ENCODE measurements around the gene GGA3.
"Not testable (repeated sequence)": the region's sequence is repeated elsewhere in the genome, so short reads cannot be mapped to it uniquely, and the experiment has no call there.

GGA3 gene

DNA sequence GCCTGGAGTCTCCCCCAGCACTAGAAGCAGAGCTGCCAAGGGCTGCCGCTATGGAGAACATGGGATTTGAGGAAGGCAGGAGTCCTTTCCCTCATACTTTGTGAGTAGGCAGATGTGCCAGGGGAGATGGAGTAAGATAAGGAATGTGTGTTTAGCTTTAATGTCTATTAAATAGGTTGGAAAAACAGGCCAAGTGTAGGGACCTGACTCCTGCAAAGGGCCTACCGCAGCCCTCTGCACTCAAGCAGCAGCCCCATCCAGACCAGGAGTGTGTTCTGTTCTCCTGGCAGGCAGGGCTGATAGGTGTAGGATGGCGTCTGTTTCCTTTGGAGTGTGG lies 11.4 kb upstream of the GGA3 start:
- DNase-seq (ENCODE audit: insufficient read length, low spot score), result no peak
- no peak for FAIRE-seq

DNA sequence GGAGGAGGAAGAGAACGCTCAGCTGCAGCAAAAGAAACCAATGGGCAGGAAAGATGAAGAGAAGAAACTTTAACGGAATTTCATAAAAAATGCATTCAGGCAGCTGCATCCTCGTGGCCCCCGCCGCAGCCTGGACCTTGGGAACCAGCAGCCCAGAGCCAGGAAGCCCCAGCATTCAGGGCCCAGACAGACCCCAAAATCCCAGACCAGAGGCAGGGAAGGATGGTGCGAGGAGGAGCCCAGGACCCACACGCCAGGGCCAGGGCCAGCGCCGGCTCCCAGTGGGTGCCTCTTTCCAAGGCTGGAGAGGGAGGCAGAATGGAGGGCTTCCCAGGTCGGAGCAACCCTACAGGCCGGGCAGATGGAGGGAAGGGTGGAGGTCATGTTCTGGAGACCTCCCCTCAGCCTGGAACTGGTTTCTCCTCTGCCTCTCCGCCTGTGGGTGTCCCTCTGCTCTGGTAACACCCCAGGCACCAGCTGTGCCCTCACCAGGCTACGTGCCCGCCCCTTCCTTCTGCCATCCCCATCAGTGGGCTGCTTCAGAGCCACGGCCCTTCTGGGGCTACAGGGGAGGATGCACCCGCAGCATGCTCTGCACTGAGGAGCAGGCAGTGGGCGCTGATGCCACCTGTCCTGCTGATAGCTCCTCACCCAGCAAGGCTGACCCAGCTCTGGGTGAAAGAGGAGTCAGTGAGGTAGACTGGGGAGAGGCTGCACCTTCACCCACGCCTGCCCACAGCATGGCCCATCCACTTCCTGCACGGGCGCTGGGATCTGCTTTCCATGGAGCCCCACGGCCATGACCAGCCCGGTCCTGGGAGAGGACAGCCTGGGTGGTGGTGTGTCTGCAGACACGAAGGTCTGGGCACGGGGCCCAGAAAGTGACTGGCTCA lies 10.8 kb upstream of the GGA3 start:
- FAIRE-seq, result no peak
- no peak for DNase-seq (ENCODE audit: insufficient read length, low spot score)

DNA sequence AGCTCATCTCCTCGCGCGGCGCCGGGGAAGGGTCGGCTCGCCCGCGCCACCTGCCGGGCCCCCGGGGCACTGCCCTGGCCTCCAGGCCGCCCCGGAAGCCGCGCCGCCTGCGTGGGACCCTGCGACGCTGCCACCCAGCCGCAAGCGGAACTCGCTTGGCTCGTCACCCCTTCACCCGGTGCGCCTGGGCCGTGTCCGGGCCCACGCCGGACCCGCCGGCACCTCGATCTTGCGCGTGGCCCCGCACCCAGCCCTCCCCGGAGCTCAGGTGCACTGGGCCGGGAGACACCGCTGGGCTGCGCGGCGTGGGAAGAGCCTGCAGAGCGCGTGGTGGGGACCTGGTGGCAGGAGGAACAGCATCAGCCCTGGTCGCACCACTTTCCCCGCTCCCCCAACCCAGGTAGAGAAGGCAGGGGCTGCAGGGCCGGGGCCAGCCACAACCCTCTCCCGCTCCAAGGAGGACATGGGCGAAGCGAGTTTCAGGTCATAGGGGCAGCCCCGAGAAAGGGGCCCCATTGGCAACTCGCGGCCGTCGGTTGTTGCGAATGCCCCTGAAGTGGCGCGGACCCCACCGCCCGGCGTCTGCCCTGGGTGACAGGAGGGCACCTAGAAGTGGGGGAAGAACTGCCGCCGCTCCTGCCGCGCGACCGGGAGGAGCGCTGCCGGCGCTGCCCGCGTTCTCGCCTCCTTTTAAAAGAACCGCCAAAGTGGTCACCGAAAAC lies 10.0 kb upstream of the GGA3 start:
- DNase-seq (ENCODE audit: insufficient read length, low spot score) (peak; percentile 91), FAIRE-seq (peak; percentile 89)

DNA sequence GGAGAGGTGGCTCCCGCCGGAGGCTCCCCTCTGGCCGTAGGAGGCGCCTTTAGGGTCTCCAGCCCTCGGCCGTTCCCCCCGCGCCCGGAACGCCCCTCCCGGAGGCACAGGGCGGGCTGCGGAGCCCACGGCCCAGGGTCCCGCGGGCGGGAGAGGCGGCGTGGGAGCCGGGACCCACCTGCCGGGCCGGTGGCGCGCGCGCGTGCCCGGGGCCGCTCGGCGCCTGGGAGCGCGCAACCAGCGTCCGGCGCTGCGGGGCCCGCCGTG lies 9.5 kb upstream of the GGA3 start, which contains the start of gene MIF4GD:
Gene MIF4GD (minus strand): TSS at position 266 of the 267 bp plus-strand sequence. CDS start 1,036 bp downstream, outside the sequence.
- FAIRE-seq (no peak), DNase-seq (ENCODE audit: insufficient read length, low spot score) (no peak)

DNA sequence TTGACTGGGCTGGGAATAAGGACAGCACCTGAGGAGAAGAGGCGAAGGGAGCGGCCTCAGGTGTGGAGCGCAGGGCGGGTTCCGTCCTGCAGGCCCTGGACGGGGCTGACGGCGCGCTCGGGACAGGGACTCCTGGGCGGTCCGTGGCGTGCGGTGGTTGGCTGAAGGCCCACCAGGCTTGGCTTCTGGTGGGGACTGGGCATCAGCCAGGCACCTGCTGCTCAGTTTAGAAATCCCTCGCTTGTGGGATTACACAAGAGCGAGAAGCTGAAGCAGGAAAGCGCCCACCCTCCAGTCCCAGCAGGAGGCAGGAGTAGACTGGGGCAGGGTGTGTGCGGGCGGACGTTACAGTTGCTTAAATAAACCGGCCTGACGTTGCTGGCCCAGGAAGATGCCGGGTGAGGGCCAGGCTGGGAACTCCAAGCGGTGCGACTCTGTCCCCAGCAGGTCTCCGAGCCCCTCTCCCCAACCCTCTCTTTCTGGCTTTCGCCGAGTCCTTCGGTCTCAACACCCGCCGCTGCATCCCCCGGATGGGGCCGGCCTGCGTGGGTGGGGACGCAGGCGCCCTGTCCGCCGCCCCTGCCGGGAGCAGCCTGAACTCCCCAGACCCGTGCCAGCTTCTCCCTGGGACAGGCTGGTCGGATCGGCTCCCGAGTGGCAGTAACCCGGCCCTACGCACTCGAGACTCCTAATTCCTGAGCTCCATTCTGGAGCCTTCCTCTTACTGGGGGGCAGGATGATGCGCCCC lies 9.0 kb upstream of the GGA3 start:
- FAIRE-seq, result peak; percentile 16
- peak; percentile 83 for DNase-seq (ENCODE audit: insufficient read length, low spot score)

DNA sequence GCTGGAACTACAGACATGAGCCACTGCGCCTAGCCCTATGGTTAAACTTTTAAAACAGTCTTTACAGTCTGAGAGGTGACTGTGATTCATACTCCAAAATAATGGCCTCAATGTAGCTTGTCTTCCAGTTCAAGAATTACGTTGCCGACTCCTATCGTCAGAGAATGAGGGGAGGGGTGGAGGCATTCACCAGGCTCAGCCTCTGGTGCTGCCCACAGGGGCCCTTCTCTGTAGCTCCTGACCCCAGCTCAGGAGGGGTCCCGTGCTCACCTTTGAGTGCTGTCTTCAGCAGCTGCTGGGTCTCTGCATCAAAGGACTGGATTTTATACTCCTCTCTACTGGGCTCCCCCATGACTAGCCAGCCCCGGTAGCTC lies 8.4 kb upstream of the GGA3 start:
- no peak for DNase-seq (ENCODE audit: insufficient read length, low spot score)
- FAIRE-seq, result no peak

DNA sequence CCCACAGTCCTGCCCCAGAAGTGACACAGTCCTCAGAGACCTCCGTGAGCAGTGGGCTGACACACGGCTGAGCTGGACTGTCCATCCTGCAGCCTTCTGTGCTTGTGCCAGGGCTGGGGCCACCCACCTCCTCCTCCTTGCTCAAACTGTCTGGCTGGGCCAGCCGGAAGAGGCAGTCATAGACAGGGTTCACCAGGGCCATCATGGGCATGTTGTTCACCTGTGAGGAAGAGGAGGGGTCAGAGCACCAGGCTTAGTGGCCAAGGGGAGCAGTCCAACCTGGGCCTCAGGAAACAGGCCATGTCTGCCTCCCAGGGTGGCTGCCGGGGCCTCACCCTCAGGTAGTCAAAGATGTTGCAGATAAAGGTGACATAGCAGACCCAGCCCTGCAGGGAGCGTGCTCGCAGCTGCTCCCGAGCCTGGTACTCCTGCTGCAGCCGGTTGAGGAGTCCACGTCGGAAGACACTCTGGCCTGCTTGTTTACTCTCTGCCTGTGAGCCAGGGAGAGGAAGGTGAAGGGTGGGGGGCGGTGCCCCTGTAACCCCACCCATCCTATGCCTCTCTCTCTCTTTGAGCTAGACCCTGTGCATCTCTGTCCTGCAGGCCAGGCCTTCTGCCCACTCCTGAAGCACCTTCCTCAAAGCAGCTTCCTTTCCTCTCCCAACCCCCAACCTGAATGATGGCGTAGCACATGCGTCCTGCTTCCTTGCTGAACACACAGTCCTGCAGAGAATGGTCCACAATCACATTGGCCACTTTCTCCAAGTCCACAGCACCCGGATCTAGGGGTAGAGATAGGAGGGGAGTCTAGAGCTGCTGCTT lies 6.2 kb upstream of the GGA3 start:
- DNase-seq (ENCODE audit: insufficient read length, low spot score) (no peak), FAIRE-seq (peak; percentile 44)

DNA sequence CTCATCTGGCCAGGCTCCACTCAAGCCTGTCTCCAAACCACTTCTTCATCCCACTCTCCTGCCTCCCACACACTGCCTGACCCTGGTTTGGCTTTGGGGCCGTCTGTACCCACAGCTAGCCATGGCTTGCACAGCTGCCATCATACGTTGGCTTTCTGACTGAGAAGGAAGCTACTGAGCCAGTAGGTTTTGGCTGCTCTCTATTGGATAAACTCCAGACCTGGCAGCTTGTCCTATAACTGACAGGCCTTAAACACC lies 5.7 kb upstream of the GGA3 start:
- FAIRE-seq (peak; percentile 38), DNase-seq (ENCODE audit: insufficient read length, low spot score) (no peak)

DNA sequence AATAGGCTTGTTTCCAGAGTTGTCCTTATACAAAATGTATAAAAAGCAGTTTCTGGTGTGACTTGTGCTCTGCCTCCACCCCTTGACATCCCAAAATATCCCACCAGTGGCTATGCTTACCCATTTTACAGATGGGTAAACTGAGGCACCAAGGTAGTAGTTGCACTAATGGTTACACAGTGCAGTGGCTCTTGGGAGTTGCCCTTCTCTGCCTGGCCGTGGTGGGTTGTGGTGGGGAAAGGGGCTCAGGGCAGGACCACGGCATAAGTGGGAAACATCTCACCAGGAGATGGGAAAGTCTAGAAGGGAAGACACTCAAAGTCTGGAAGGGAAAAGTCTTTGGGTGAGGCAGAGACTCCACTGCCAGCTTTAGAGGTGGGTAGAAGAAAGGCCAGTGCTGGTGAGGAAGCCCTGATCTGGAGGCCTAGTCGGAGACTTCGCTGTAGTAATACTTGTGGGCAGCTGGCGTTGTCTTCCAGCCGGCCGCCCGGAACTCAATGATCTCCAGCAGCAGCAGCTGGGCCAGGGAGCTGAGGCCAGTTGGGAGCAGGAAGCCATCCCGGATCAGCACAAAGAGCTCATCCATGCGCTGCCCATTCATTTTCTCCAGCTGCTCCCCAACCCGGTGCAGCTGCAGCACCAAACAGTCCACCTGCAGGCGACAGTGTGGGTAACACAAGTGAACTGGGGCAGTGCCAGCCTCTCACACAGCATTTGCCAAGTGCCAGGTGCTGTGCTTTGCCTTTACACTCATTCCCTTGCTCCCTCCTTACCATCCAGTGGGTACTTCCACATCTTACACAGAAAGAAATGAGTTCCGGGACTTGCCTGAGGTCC lies 5.1 kb upstream of the GGA3 start:
- DNase-seq (ENCODE audit: insufficient read length, low spot score) (no peak), FAIRE-seq (no peak)

DNA sequence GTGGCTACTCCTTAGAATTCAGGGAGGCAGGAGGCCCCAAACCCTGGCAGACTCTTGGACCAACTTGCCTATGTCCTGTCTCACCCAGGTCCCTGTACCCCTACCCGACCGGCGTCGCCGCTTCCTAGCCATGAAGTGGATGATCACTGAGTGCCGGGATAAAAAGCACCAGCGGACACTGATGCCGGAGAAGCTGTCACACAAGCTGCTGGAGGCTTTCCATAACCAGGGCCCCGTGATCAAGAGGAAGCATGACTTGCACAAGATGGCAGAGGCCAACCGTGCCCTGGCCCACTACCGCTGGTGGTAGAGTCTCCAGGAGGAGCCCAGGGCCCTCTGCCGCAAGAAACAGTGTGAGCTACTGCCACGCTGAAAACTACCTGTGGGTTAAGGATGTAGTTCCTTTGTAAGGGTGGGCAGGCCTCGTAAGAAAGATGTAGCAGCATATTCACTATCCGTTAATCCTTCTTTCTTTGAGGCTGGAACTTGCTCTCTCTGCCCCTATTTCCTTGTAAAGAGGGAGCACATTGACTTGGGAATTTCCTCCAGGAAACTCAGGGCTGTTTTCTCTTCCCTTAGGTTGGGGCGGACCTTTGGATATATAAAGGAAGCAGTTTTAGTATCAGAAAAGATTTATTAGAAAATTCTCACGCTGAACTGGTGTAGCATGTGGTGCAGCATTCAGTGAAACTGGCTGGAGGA lies 4.4 kb upstream of the GGA3 start:
- no peak for FAIRE-seq
- DNase-seq (ENCODE audit: insufficient read length, low spot score), result no peak

DNA sequence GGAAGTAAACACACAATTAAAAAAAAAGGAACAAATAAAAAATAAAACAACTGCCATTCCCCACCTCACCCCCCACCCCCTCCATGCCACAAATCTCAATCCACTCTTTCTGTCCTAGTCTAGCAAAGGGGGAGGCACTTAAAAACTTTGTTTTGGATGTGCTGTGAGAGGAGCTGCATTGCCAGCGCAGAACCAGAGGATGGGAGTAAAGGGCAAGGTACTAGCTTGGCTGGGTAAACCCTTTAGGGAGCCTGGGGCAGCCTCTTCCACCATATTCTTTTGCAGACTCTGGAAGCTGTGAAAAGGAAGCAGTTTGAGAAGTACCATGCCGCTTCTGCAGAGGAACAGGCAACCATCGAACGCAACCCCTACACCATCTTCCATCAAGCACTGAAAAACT lies 1.6 kb upstream of the GGA3 start:
- FAIRE-seq (no peak), DNase-seq (ENCODE audit: insufficient read length, low spot score) (no peak)

DNA sequence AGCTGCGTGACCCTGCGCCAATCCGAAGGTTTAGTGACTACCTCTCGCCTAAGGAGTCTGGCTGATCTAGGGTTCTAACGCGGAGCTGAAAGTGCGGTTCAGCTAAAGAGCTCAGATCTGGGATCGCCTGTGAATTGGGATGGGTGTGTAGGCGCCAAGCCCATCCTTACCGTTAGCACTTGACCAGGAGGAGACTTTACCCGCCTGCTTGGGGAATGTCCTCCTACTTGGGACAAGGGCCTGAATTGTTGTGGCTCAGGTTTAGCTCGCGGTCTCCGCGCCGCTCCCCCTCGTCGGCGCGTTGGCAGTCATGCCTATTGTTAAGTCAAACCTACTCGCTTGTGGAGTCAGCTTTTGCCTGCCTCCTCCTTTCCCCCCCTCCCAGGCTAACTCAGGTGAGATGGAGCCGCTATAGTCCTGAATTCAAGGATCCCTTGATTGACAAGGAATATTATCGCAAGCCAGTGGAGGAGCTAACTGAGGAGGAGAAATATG lies 753 bp upstream of the GGA3 start:
- FAIRE-seq (peak; percentile 80), DNase-seq (ENCODE audit: insufficient read length, low spot score) (no peak)

DNA sequence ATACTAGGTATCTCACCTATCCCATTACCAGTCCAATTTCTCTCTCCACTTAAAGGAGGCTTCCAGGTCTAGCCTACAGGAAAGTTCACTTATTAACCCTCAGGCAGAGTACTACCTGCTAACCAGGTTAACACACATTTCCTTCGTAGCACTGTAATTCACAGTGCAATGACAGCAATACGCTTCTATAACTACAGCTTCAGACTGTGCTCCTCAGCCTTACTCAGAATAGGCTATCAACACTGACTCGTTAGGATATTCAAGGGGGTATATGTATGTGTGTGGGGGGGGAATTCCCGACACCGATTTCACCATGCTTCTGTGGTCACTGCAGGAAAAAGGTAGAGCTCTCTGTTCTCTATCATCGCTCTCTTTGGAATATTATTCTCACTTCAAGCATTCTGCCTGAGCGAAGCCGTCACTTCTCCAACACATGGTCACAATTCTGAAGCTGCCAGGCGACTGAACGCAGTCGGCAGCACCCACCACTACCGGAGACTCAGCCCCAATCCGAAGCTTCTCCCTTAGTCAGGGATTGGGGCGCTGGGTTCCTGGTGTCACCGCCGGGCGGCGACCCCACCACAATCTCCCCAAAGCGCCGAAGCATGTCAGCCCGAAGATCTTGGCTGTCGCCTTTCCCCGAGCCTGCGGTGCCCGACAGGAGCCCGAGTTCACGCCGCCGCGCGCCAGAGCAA lies 618 bp downstream of the GGA3 start:
- DNase-seq (ENCODE audit: insufficient read length, low spot score) (no peak), FAIRE-seq (peak; percentile 4)

DNA sequence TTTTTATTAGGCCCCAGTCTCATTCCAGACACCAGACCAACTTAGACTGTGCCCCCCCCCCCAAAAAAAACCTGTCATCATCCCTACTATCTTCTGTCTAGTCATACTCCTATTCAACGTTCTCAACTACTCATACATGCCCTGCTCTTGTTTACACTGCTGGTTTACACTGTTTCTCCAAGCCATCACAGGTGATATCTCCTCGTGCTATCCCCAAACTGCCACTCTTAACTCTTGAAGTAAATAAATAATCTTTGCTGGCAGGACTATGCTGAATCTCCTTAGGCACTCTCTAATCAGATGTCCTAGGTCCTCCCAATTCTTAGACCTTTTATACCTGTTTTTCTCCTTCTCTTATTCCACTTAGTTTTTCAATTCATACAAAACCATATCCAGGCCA lies 4.2 kb downstream of the GGA3 start:
- FAIRE-seq; DNase-seq (ENCODE audit: insufficient read length, low spot score): not testable (repeated sequence)

DNA sequence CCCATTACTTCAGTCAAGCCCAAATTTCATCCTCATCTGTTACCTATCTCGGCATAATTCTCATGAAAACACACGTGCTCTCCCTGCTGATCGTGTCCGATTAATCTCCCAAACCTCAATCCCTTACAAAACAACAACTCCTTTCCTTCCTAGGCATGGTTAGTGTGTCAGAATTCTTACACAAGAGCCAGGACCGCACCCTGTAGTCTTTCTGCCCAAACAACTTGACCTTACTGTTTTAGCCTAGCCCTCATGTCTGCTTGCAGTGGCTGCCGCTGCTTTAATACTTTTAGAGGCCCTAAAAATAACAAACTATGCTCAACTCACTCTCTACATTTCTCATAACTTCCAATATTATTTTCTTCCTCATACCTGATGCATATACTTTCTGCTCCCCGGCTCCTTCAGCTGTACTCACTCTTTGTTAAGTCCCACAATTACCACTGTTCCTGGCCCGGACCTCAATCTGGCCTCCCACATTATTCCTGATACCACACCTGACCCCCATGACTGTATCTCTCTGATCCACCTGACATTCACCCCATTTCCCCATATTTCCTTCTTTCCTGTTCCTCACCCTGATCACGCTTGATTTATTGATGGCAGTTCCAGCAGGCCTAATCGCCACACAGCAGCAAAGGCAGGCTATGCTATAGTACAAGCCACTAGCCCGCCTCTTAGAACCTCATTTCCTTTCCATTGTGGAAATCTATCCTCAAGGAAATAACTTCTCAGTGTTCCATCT lies 5.3 kb downstream of the GGA3 start:
- DNase-seq (ENCODE audit: insufficient read length, low spot score); FAIRE-seq: not testable (repeated sequence)

DNA sequence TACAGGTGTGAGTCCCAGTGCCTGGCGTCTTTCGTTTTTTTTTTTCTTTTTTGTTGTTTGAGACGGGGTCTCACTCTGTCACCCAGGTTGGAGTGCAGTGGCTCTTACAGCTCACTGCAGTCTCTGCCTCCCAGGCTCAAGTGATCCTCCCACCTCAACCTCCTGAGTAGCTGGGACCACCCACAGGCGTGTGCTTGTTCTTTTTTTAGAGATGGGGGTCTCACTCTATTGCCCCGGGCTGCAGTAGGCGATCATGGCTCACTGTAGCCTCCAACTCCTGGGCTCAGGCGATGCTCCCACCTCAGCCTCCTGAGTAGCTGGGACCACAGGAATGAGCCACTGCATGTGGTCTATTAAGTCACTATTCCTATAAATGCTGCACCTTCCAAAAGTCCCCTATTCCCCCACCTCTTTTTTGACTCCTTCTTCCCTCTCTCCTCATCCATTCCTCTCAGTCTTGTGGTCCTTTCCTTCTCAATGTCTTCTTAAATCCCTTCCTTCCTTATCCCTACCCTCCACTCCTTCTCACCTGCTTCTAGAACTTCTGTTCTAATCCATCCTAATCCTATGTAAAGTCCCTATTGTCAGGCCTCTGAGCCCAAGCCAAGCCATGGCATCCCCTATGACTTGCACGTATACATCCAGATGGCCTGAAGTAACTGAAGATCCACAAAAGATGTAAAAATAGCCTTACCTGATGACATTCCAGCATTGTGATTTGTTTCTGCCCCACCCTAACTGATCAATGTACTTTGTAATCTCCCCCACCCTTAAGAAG lies 9.2 kb downstream of the GGA3 start:
- no peak for DNase-seq (ENCODE audit: insufficient read length, low spot score)
- FAIRE-seq, result no peak

DNA sequence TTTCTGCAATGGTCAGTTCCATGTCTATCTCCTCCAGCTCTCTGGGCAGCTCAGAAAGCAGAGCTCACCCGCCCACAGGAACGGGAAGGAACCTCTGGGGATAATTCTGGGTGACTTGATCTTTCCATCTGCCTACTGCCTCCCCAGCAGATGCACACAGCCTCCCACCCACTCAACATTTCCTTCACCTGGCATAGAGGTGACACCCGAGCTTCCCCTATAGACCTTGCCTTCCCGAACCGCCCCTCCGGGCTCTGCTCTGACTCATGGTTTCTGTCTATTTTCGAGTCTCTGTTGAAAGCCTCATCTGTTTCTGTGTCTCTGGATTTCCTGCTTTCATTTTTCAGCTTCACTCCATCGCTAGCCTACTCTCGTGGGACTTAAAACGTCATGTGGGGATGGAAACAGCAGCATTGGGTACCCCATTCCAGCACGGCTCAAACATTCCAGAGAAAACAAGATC lies 11.4 kb downstream of the GGA3 start:
- DNase-seq (ENCODE audit: insufficient read length, low spot score), result no peak
- FAIRE-seq, result no peak
